Measurements from ENCODE around the gene KRT13.

The KRT13 gene

DNA sequence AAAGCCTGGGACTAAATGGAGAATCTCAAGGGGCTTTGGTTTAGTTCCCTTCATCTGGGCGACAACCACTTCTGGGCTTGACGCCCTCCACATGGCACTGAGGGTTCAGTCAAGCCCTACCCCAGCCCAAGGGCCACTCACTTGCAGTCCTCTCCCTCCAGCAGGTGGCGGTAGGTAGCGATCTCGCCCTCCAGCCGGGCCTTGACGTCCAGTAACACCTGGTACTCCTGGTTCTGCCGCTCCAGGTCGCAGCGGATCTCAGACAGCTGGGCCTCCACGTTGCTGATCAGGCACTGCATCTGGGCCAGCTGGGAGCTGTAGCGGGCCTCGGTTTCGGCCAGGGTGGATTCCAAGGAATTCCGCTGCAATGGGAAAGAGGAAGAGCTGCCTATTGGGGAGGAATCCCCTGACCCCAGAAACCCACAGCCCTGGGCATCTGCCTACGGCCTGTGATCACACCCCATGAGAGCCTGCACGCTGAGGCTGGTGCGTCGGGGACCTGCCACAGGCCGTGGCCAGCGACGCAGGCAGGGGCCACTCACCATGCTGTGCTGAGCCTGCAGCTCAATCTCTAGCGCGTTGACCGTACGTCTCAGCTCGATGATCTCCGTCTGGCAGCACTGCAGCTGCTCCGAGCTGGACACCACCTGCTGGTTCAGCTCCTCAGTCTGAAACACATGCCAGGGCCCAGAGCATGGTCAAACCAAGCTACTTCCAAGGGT is 18.4 kb downstream of the KRT13 start:
- no peak overlapping the region for H3K4me3 ChIP-seq (ENCODE audit: low read depth, low read length)
- in situ Hi-C loops (cut with HindIII; ENCODE audit: low pct_ligation_motif_present, low sequenced_read_pairs) = no loop called here
- DNase-seq = no peak
- TF ChIP-seq, protein P1, sequence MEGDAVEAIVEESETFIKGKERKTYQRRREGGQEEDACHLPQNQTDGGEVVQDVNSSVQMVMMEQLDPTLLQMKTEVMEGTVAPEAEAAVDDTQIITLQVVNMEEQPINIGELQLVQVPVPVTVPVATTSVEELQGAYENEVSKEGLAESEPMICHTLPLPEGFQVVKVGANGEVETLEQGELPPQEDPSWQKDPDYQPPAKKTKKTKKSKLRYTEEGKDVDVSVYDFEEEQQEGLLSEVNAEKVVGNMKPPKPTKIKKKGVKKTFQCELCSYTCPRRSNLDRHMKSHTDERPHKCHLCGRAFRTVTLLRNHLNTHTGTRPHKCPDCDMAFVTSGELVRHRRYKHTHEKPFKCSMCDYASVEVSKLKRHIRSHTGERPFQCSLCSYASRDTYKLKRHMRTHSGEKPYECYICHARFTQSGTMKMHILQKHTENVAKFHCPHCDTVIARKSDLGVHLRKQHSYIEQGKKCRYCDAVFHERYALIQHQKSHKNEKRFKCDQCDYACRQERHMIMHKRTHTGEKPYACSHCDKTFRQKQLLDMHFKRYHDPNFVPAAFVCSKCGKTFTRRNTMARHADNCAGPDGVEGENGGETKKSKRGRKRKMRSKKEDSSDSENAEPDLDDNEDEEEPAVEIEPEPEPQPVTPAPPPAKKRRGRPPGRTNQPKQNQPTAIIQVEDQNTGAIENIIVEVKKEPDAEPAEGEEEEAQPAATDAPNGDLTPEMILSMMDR (IDR thresholded peaks at IDR 0.05; ENCODE audit: low read depth, low read length, missing control alignments) = peak; percentile 66
- no peaks in the 10 kb centered on the region for H3K36me3 ChIP-seq (replicated peaks)
- no peaks in the 10 kb centered on the region for H3K27me3 ChIP-seq (replicated peaks)
- H3K27ac ChIP-seq = no peak overlapping the region

DNA sequence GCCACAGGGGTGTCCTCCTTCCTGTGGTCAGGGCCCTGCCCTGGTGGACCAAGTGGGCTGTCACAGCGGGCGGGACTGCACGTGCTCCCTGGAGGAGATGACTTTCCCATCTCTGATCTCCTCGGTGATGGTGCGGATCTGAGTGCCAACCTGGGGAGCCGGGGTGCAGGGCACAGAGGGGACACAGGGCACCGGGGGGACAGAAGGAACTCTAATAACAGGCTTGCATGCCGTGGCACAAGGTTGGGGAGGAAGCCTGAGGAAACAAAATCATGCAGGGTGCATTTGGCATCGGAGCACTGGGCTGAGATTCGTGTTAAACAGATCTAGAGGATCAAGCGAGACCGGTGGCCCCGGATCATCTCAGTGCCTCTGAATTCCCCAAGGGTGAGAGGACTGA is 19.1 kb downstream of the KRT13 start:
- TF ChIP-seq, protein P1 (IDR thresholded peaks at IDR 0.05; ENCODE audit: low read depth, low read length, missing control alignments) = no peak
- in situ Hi-C loops (cut with HindIII; ENCODE audit: low pct_ligation_motif_present, low sequenced_read_pairs) = no loop called here

DNA sequence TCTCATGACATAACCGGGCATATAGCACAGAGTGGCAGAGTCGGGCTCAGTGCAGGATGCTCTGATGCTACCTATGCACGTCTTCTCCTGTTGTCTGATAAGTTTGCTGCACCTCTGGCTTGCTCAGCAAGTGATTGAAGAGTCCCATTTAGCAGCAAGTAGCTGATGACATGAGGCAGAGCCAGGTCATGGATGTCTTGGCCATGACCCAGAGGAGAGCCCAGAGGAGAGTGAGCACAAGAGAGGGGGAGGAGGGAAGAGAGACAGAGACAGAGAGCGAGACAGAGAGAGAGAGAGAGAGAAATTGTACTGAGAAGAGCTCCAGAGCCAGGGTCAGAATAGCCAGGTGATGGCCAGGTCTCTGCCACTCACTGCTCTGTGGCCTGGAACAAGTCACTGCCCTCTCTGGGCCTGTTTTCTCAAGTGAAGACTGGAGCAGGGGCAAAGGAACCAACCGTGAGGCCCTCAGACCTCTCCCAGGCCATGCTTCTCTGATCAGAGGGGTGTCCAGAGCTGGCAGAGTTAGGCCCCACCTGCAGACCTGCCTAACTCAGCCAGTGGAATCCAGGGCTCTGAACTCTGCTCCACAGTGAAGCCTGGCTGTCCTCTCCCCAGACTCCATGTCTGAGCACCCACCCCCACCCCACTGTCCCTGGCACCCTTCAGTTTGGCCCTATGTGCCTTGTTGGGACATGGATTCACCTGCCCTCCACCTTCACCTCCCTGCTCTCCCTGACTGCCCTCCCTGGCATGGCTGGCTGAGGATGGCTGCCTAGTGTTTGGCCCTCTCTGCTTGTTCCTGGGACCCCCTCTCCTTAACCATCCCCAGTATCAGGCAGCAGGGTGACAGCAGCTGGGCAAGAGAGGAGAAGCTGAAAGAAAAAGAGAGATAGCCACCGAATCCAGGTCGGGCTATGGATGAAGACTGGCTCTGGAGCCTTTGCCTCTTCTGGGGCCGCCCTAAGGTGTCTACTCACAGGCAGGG is 20.2 kb downstream of the KRT13 start:
- no peaks in the 10 kb centered on the region for H3K36me3 ChIP-seq (replicated peaks)
- TF ChIP-seq, protein P1 (IDR thresholded peaks at IDR 0.05; ENCODE audit: low read depth, low read length, missing control alignments) = no peak
- in situ Hi-C loops (cut with HindIII; ENCODE audit: low pct_ligation_motif_present, low sequenced_read_pairs) = no loop called here
- no peaks in the 10 kb centered on the region for H3K27me3 ChIP-seq (replicated peaks)
- DNase-seq = no peak
- H3K4me3 ChIP-seq (ENCODE audit: low read depth, low read length) = no peak overlapping the region
- H3K27ac ChIP-seq = no peak overlapping the region

More for the DNA sequence above, 19.1 kb downstream of the KRT13 start:
- DNase-seq = no peak
- Histone ChIP-seq H3K4me3 (ENCODE audit: low read depth, low read length) (no peak overlapping the region), H3K27me3 (replicated peaks) (no peaks in the 10 kb centered on the region), H3K27ac (no peak overlapping the region), H3K36me3 (replicated peaks) (no peaks in the 10 kb centered on the region)

DNA sequence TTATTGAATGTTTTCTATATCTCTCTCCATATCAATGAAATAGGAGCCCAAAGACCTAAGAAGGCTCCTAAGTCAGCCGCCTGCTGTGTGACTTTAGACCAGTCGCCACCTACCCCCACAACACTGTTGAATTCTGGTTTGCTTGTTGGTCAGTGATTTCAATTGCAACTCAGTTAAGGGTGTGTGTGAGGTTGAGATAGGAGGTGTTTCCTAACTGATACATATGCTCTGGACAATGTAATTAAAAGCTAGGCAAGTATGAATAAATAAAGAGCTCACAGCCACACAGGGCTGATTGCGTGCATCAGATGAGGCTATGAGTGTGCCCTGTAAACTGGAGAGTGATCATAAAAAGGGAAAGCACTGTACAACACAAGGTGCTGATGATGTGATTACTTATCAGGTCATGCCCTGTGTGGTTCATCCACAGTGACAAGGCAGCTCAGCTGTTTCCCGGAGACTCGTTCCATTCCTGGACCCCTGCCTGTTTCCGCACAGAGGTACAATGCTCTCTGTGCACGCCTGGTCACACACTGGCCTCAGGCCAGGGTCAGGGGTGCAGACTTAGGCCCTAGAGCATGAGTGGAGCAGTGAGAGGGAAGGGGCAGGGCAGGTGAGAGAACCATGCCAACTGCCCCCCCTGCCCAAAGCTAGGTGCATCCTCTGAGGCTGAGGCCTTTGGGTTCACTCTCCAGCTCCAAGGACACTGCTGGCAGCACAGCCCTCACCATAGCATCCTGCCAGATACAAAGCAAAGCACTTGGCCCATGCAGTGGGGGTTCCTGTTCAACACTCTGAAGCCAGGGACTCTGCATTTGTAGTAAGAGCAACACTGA is 21.2 kb downstream of the KRT13 start:
- no peaks in the 10 kb centered on the region for H3K27me3 ChIP-seq (replicated peaks)
- H3K4me3 ChIP-seq (ENCODE audit: low read depth, low read length) = no peak overlapping the region
- DNase-seq = no peak
- H3K36me3 ChIP-seq (replicated peaks) = no peaks in the 10 kb centered on the region
- in situ Hi-C loops (cut with HindIII; ENCODE audit: low pct_ligation_motif_present, low sequenced_read_pairs) = no loop called here
- H3K27ac ChIP-seq = no peak overlapping the region
- TF ChIP-seq, protein P1 (IDR thresholded peaks at IDR 0.05; ENCODE audit: low read depth, low read length, missing control alignments) = no peak

DNA sequence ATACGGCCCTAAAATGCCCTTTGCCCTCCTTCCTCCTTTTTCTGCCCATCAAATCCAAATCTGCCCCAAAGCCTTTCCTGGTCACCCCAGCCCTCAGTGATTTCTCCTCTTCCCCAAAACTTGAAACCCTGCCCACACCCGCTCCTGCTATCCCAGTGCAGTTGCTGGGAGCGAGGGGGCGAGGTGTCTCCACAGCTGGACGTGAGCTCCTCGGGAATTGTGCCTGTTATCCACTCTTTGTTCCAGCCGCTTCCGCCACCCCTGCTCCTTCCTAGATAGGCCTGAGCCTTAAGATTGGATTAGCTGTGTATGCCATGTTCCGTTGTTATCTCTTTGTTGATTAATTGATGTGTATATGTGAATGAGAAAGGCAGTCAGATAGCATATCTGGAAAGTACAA is 21.9 kb downstream of the KRT13 start:
- in situ Hi-C loops (cut with HindIII; ENCODE audit: low pct_ligation_motif_present, low sequenced_read_pairs) = no loop called here
- H3K4me3 ChIP-seq (ENCODE audit: low read depth, low read length) = no peak overlapping the region
- TF ChIP-seq, protein P1 (IDR thresholded peaks at IDR 0.05; ENCODE audit: low read depth, low read length, missing control alignments) = no peak
- no peak overlapping the region for H3K27ac ChIP-seq
- no peak for DNase-seq
- H3K36me3 ChIP-seq (replicated peaks) = no peaks in the 10 kb centered on the region
- H3K27me3 ChIP-seq (replicated peaks) = no peaks in the 10 kb centered on the region
